NCI-H1105 (cell line): ENCODE measurements around the gene TXN2.

Source experiments
- DNase-seq: peaks from one replicate; lab custom pipeline; 2025; lab: John Stamatoyannopoulos, UW

The TXN2 gene

DNA sequence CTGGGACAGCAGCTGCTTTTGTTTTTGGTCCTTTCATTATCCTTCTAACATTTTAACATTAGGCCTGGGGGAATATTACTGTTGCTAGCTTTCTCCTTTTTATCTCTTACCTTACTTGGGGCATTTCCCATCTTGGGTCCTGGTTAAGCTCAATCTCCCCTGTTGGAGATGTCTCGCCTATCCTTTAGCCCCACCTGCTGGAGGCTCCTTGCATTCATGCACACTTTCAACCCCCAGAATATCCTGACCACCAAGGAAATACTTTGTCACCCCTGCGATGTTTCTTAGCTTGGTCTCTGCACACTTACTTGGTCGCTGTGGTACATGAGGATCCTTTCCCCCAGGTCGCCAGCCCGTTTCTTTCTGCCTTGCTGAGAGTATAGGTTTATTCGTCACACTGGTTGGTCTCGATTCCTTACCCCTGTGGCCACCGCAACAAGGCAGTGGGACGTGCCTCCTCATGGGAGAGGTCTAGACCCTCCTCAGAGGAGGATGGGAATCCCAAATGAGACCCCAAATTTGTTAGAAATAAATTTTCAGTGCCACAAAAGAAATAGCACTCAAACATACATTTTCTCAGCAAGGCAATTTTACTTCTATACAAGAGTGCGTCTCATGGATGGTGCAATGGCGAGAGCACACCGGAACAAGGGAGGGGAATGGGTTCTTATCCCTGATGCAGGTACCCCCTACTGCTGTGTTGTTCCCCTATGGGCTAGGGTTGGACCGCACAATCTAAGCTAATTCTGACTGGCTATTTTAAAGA is 5.4 kb upstream of the TXN2 start:
- DNase-seq: no peak

- DNase-seq: no peak
These were observed 473 bp downstream of the TXN2 start for GRCh38 chr22:36480941-36481392.

GRCh38 chr22:36478966-36479365 is 2.5 kb downstream of the TXN2 start:
- no peak for DNase-seq

- DNase-seq: no peak
These were observed 6.1 kb downstream of the TXN2 start for GRCh38 chr22:36475341-36475740.

DNA sequence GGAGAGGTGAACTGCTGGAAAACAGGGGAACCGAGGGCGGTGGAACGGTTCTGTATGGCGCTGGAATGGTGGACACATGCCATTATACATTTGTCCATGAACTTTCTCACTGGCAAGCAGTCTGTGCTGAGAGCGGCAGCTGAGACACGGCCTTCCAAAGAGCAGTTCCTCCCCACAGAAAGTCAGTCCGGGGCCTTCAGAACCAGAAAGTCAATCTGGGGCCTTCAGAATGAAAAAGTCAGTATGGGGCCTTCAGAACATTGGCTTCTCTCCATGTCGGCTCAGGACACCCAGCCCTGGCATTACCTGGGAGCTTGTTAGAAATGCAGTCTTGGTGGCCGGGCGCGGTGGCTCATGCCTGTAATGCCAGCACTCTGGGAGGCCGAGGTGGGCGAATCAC is 8.8 kb downstream of the TXN2 start:
- no peak for DNase-seq

- DNase-seq: no peak
These were observed 10.1 kb downstream of the TXN2 start for GRCh38 chr22:36471341-36471821.

GRCh38 chr22:36470994-36471331 is 10.5 kb downstream of the TXN2 start:
- DNase-seq: no peak

DNA sequence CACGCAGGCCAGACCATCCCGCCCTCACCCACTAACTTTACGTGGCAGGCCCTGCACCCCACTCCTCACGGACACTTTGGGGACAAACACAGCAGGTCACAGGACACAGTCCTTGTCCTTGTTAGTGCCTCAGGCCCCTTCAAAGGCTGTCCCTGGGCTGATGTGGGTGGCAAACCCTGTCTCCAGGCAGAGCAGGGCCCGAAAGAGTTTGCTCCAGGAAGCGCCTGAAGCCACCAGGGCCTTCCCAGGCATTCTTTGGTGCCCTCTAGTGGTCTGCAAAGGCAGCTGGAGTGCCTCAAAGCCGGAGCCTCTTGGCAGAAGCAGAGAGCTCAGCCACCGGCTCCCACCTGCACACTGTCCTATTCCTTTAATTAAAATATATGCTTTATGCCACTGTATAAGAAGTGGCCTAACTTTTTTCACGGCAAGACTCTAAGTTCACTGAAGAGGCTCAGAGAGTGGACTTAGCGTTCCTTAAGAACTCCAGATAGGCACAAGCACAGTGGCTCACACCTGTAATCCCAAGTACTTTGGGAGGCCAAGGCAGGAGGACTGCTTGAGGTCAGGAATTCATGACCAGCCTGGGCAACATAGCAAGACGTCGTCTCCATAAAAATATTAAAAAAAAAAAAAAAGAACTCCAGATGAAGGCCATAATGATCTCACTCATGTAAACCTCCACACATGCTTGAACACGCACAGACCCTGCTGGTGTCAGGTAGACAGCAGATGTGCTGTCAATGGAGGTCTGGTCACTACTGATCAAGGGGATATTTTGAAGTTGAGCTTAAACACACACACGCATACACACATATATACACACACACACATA is 11.1 kb downstream of the TXN2 start:
- peak; percentile 59 for DNase-seq

DNA sequence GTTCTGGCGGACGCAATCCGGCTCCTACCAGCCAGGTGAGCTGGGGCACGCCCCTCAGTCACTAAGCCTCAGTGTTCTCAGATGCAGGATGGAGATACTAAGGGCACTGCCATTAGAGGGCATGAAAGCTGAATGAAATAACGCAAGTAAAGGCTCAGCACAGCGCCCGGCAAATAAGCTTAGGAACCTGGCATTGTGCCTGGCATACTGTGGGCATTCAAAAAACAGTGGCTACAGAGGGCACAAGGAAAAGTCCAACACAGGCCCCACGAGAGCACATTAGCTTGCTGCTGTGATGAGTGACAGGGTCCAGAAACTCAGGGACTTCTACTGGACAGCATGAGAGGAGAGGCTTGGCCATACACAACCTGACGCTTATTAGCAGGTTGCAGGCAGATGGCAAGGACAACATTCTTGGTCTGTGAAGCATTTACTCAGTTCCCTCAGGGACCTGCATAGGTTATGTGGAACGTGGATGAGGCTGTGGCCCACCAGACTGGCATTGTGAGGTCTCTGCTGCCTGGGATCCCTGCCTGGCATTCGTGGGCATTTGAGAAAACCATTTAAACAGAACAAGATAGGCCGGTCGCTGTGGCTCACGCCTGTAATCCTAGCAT is 12.2 kb downstream of the TXN2 start:
- no peak for DNase-seq

DNA sequence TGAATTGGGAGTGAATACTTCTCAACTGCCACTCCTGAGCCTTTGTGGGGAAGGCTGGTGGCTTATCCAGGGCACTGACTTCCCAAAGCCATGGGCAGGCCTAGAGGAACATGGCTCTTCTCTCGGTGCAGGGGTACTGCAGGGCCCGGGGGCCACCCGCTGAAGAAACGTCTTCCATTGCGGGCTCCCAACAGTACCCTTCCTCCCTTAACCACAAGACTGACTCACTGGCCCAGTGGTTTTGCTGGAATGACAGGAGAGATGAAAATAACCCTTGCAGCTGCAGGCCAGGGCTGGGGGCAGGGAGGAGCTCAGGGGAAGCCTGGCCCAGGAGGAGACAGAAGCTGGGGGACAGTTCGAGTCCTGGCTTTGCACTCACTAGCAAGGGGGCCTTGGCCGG is 13.5 kb downstream of the TXN2 start:
- DNase-seq: no peak

DNA sequence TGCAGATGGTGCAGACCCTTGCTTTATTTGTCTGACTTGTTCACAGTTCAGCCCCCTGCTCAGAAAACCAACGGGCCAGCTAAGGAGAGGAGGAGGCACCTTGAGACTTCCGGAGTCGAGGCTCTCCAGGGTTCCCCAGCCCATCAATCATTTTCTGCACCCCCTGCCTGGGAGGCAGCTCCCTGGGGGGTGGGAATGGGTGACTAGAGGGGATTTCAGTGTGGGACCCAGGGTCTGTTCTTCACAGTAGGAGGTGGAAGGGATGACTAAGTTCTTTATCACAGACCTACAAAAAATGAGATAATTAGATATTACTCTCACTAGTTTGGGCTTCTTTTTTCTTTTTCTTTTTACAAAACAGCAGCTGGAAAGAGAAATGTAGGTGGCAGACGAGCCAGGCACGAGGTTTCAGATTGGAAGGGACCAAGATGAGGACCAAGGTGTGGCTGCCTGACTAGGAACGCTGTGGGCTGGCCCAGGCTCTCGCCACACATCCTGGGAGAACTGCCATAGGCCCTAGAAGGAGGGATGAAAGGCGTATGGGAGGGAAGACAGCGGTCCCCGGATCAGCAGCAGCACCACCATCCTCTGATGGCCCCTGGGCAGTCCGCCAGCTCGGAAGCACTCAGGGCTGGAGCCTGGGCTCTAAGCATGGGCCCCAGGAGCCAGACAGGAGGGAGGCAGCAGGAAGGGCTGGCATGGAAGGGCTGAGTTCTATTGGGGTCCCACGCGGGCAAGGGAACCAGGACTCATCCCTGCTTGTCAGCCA is 14.2 kb downstream of the TXN2 start:
- peak; percentile 47 for DNase-seq

- DNase-seq: no peak
These were observed 15.2 kb downstream of the TXN2 start for GRCh38 chr22:36466258-36466657.

DNA sequence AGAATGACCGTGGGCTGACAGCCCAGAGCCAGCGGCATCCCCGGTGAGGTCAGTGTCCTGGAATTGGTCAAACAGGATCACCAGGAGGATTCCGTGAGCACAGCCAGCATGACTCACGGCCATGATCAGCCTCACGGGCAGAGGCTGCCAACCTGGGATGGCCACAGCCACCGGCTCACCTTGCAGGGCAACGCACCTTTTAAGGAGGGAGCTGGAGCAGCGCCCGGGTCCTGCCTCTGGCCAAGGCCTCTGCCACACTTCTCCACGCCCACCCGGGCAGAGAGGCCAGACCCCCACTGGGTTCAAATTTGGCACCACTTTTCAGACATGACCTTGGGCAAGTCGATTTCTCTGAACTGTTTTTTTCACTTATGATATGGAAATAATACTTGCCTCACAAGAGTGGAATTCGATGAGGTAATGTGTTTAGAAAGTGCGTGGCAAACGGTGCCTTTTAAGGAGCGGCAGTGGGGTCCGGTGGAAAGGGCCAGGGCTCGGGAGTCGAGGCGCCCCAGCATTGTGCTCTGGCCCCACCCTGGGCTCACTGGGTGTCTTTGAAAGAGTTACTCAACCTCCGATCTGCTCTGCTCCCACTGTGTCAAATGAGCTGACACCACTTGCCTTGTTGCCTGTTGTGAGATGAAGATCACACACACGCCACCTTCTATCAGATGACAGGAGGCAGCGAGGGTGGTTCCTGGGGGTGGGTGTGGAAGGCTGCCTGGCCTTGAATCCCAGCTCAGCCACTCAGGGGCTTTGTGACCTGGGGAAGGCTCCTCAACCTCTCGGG is 16.0 kb downstream of the TXN2 start:
- DNase-seq: no peak

DNA sequence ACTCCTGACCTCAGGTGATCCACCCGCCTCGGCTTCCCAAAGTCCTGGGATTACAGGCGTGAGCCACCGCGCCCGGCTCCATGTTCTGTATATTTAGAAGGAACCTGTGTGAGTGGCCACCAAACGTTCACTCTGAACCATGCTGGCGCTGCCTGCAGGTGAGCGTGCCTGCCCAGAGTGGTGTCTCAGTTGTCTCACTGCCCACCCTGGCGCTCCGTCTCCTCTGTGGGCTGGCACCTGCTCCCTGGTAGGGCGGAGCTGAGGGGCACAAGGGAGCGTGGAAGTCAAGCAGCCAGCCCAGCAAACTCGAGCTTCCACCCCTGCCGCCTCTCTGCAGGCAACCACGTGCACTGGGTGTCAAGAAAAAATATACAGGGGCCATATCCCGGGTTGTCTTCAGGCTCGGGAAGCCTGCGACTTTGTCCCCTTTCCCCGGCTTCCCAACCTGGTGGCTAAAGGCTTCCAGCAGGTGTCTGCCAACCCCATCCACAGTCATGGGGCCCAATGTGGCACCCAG is 16.7 kb downstream of the TXN2 start:
- no peak for DNase-seq

- DNase-seq: no peak
These were observed 17.7 kb downstream of the TXN2 start for GRCh38 chr22:36463783-36464184.

DNA sequence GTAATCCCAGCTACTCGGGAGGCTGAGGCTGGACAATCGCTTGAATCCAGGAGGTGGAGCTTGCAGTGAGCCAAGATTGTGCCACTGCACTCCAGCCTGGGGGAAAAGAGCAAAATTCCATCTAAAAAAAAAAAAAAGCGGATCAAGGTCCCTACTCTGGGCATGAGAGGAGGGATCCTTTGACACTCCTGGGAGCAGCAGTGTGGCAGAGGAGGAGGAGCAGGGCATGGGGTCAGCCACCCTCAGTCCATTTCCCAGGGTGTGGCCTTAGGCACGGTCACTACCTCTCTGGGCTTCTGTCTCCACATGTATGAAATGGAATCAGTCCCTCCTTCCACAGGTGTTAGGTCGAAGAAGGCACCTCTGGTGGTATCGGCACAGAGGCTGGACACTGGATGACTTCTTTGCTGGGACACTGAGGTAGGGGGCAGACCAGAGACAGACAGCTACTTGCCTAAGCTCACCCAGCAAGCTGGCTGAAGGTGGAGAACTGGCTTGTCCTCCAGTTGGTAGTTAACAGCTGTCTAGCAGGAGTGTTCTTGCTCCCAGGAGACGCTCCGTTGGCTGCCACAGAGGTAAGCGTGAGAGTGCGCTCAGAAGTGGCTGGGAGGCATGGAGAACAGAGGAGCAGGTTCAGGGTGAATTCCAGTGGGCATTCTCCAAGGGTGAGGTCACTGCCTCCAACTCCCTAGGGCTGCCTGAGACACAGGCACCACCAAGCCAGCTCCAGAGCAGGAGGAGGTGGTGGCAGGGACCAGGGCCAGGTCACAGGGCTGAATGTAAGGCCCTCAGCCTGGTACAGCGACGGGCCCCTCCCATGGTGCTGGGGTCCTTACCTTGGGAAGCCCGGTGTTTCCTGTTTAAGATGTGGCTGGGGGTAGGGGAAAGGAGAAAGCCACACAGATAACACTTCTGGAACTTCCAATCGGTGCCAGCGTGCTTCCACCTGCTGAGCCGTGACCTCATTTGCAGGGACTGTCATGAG is 19.5 kb downstream of the TXN2 start:
- DNase-seq: no peak

DNA sequence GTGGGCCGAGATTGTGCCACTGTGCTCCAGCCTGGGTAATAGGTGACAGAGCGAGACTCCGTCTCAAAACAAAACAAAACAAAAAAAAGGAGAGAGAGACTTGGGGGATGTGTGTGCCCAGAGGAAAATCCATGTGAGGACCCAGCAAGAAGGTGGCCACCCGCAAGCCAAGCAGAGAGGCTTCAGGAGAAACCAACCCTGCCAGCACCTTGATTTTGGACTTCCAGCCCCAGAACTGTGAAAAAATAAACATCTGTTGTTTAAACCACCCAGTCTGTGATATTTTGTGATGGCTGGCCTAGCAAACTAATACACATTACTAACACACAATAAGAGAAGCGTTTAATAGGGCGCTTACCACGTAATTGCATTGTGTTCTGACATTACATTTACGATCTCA is 21.2 kb downstream of the TXN2 start:
- DNase-seq: no peak

DNA sequence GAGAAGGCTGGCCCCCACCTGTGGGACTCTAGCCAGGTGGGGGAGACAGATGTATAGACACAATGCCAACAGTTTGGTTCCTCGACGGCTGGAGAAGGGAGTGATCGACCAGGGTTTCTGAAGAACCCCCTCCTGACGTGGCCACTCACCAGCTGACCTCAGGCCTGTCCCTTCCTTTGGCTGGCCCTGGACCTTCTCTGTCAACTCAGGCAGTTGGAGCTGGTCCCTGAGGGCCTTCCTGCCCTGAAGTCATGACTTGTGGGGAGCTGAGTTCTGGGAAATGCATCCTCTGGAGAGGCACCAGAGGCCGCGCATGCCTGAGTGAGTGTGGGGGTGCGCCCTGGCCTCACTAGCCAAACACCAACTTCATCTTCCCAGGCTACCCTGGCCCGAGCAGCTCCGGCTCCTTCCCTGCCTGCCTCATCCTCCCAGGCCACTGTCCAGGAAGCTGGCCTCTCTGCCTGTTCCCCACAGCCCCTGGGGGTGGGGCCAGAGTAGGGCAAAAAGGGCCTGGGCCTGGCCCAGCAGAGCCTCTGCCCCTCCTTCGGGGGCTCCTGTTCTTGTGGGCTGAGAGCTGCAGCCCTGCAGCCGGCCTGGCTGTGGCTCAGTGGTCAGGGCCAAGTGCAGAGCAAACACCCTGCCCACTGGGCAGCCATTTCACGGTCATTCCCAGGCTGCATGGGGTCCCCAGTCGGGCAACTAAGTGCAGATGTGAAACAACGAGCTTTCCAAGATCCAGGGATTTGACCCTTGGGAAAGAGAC is 23.6 kb downstream of the TXN2 start:
- no peak for DNase-seq

DNA sequence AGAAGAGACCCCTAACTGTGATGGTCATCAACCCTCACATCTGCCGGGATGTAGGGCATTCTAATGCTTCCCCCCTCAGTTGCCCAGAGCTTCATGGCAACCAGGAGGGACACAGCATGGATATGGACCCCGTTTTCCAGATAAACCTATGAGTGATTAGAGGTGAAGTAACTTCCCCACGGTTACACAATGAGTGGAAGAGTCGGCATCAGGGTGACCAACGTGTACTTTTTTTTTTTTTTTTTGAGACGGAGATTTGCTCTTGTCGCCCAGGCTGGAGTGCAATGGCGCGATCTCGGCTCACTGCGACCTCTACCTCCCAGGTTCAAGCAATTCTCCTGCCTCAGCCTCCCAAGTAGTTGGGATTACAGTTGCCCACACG is 25.0 kb downstream of the TXN2 start:
- no peak for DNase-seq
